ENCODE data around the gene NOPCHAP1.

The NOPCHAP1 gene
- long read RNA-seq, full-length matches to known transcripts = 6 of 11 reads
- long read RNA-seq, partial matches to known transcripts = 0 of 11 reads
- long read RNA-seq, other reads (novel, unspliced or antisense) = 5 of 11 reads

GRCh38 chr12:104986022-104986941, at the start of gene NOPCHAP1:
Gene NOPCHAP1, plus strand, starts transcription at chr12:104986316. Its CDS starts 37 bp downstream, at chr12:104986353.
- Histone ChIP-seq H3K4me3 (replicated peaks; ENCODE audit: insufficient read depth, low read length) (peak within 1 kb of the TSS; percentile 96), H3K27ac (replicated peaks) (peak within 1 kb of the TSS; percentile 64)

GRCh38 chr12:104938371-104938770, 47.7 kb upstream of the NOPCHAP1 start:
- H3K27me3 ChIP-seq (ENCODE audit: insufficient read depth, poor library complexity, severe bottlenecking) = no peaks in the 10 kb centered on the region
- H3K27ac ChIP-seq (replicated peaks) = no peak overlapping the region
- no peak overlapping the region for H3K4me3 ChIP-seq (replicated peaks; ENCODE audit: insufficient read depth, low read length)
- TF ChIP-seq SPI1 (IDR thresholded peaks at IDR 0.05; ENCODE audit: borderline replicate concordance, low read depth) (no peak), GABPA (IDR thresholded peaks at IDR 0.05; ENCODE audit: low read depth) (no peak), REST (IDR thresholded peaks at IDR 0.05; ENCODE audit: insufficient replicate concordance, low read depth) (no peak)
- no peak for DNase-seq (ENCODE audit: low read depth in 1 of 2, low spot score in 1 of 2)

More at GRCh38 chr12:104986022-104986941, at the start of gene NOPCHAP1:
- peak; percentile 57 to 91 for DNase-seq (ENCODE audit: low read depth in 1 of 2, low spot score in 1 of 2)
- TF ChIP-seq REST (IDR thresholded peaks at IDR 0.05; ENCODE audit: insufficient replicate concordance, low read depth) (no peak), POLR2AphosphoS5 (IDR thresholded peaks at IDR 0.05; ENCODE audit: low read depth) (peak; percentile 79), GABPA (IDR thresholded peaks at IDR 0.05; ENCODE audit: low read depth) (no peak), SPI1 (IDR thresholded peaks at IDR 0.05; ENCODE audit: borderline replicate concordance, low read depth) (no peak), CTCF (IDR thresholded peaks at IDR 0.05; ENCODE audit: insufficient read depth, low read length) (no peak)
- H3K27me3 ChIP-seq (ENCODE audit: insufficient read depth, poor library complexity, severe bottlenecking) = no peaks in the 10 kb centered on the region

GRCh38 chr12:104939089-104939488, 47.0 kb upstream of the NOPCHAP1 start:
- Histone ChIP-seq H3K27ac (replicated peaks) (no peak overlapping the region), H3K27me3 (ENCODE audit: insufficient read depth, poor library complexity, severe bottlenecking) (no peaks in the 10 kb centered on the region), H3K4me3 (replicated peaks; ENCODE audit: insufficient read depth, low read length) (no peak overlapping the region)
- no peak for DNase-seq (ENCODE audit: low read depth in 1 of 2, low spot score in 1 of 2)
- no peak for TF ChIP-seq GABPA (IDR thresholded peaks at IDR 0.05; ENCODE audit: low read depth)
- TF ChIP-seq REST (IDR thresholded peaks at IDR 0.05; ENCODE audit: insufficient replicate concordance, low read depth) = no peak
- TF ChIP-seq CTCF (IDR thresholded peaks at IDR 0.05; ENCODE audit: insufficient read depth, low read length) = no peak
- no peak for TF ChIP-seq SPI1 (IDR thresholded peaks at IDR 0.05; ENCODE audit: borderline replicate concordance, low read depth)
- no peak for TF ChIP-seq POLR2AphosphoS5 (IDR thresholded peaks at IDR 0.05; ENCODE audit: low read depth)
